Karpas-422 (cell line): ENCODE data around the gene SH3YL1. TPM values are rescaled to one million over a fixed set of nuclear protein-coding genes. Genes with fewer than 3 reads are reported as not detected.

ENCODE experiments used
- DNase-seq: peaks from one replicate; pipeline ENCODE4 v3.0.0-alpha.2; 2015
- H2AFZ ChIP-seq: fragments of 200-600 bp; sonication (generic); 2 replicates; pipeline ENCODE4 v1.6.1; 2014; ENCODE audit warnings: antibody characterized with exemption, low read length, mixed read lengths
- H3K27ac ChIP-seq: fragments of 200-600 bp; sonication (generic); 2 replicates; pipeline ENCODE4 v1.5.1; 2014; ENCODE audit warnings: mild to moderate bottlenecking, low read length, moderate library complexity
- H3K27me3 ChIP-seq: fragments of 200-600 bp; sonication (generic); 2 replicates; pipeline ENCODE4 v1.6.1; 2014; ENCODE audit warnings: low read length, mixed read lengths
- H3K36me3 ChIP-seq: fragments of 200-600 bp; sonication (generic); 2 replicates; pipeline ENCODE4 v1.6.1; 2014; ENCODE audit warnings: low read length, mixed read lengths; ENCODE audit not compliant: insufficient read depth
- H3K4me1 ChIP-seq: fragments of 200-600 bp; sonication (generic); 2 replicates; pipeline ENCODE4 v1.6.1; 2014; ENCODE audit warnings: mild to moderate bottlenecking, low read length, mixed read lengths
- H3K4me2 ChIP-seq: fragments of 200-600 bp; sonication (generic); 2 replicates; pipeline ENCODE4 v1.6.1; 2014; ENCODE audit warnings: low read length, low read depth, mild to moderate bottlenecking; ENCODE audit not compliant: poor library complexity, severe bottlenecking
- H3K4me3 ChIP-seq: fragments of 200-600 bp; sonication (generic); 2 replicates; pipeline ENCODE4 v1.5.1; 2014; ENCODE audit warnings: mild to moderate bottlenecking, antibody characterized with exemption, low read length, mixed read lengths
- H3K79me2 ChIP-seq: fragments of 200-600 bp; sonication (generic); 2 replicates; pipeline ENCODE4 v1.6.1; 2014; ENCODE audit warnings: mild to moderate bottlenecking, low read length, mixed read lengths
- H3K9ac ChIP-seq: fragments of 200-600 bp; sonication (generic); 2 replicates; pipeline ENCODE4 v1.6.0; 2014; ENCODE audit warnings: low read length
- H3K9me2 ChIP-seq: fragments of 200-600 bp; sonication (generic), shearing (Covaris generic); replicated peaks from 2 replicates; pipeline ENCODE4 v1.6.0; 2014; ENCODE audit warnings: mild to moderate bottlenecking, low read length, moderate library complexity; ENCODE audit not compliant: insufficient read depth
- H3K9me3 ChIP-seq: fragments of 300-700, 200-600 bp; sonication (generic); 2 replicates; pipeline ENCODE4 v1.6.1; 2014; ENCODE audit warnings: low read length, mixed read lengths
- H4K20me1 ChIP-seq: fragments of 200-600 bp; sonication (generic); 2 replicates; pipeline ENCODE4 v1.6.1; 2014; ENCODE audit warnings: mild to moderate bottlenecking, antibody characterized with exemption, low read length, low read depth; ENCODE audit not compliant: insufficient read depth
- total RNA-seq: library from RNA; depleted of rRNA; stranded (reverse); fragments of >200 nt; shearing (Covaris generic); gene quantifications from 2 replicates; pipeline ENCODE4 v1.2.3, GENCODE V29; 2014; ENCODE audit warnings: low replicate concordance

Gene SH3YL1
- total RNA-seq, 1 experiment from 2014 or later: 20.6 TPM

DNA sequence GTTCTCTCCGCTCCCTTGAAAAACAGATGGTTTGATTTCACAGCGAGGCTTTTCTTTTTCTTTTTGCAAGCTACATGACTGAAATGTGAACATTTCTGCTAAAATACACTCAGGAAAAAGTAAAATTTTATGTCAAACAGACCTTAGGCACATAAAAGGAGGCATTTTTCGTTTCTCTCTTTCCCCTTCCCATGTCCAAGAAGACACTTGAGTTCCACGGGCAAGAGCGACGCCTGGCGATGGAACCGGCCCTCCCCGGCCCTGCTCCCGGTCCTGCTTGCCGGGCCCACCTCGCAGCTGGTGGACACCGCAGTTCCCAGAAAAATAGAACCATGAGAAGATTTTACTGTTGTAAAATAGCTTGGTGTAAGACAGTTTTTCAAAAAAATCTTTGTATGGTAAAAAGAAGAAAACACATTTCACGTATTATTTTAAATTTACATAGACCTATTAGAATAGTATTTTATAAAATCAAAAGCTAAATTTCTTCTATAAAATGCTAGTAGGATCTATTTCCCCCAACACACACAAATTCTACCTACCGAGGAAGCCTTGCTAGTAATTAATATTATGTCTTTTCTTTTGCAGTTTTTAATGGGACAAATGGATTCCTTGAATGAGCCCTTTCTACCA is 26.4 kb upstream of the SH3YL1 start:
- Histone ChIP-seq H3K9me2 (no peaks in the 10 kb centered on the region), H3K27me3 (no peaks in the 10 kb centered on the region), H3K4me3 (no peak overlapping the region), H3K9me3 (no peaks in the 10 kb centered on the region), H2AFZ (no peak overlapping the region), H3K4me1 (no peaks in the 10 kb centered on the region), H3K4me2 (no peak overlapping the region), H3K36me3 (no peaks in the 10 kb centered on the region), H4K20me1 (no peaks in the 10 kb centered on the region), H3K9ac (no peak overlapping the region), H3K79me2 (no peaks in the 10 kb centered on the region), H3K27ac (no peak overlapping the region)
- DNase-seq: no peak

DNA sequence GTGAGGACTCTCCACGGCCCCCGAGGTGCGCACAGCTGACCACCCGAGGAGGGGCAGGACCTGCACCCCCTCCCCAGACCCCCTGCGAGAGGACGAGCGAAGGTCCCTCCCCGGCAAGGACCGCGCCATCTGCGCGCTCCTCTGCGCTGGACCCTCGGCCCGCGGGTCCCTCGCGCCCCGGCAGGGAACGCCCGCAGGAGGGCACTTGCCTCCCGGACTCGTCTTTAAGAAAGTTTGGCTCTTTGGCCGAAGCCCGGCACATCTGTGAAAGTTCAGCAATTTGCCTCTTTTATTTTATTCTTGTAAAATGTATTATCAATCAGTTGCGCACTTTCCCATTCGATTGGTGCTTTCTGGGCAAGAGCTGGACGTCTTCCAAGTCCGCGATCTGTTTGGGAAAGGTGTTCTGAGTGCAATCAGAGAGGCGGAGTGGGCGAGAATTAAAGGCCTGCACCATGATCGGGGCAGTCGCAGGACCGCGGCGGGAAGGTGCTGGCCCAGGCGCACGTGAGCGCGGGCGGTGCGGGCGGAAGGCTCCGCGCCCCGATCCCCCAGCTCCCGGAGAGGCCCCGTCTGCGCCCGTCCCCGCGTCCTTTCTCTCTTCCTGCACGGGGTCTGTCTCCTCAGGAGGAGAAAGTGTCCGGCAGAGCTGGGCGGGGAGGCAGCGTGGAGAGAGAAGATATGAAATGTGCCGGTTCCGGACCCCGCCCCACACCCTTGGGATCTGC is 25.7 kb upstream of the SH3YL1 start:
- H3K9ac ChIP-seq: no peak overlapping the region
- H3K27ac ChIP-seq: no peak overlapping the region
- H3K4me1 ChIP-seq: no peaks in the 10 kb centered on the region
- H3K9me2 ChIP-seq: no peaks in the 10 kb centered on the region
- no peak overlapping the region for H3K4me3 ChIP-seq
- no peaks in the 10 kb centered on the region for H3K27me3 ChIP-seq
- DNase-seq: no peak
- no peak overlapping the region for H3K4me2 ChIP-seq
- H3K9me3 ChIP-seq: no peaks in the 10 kb centered on the region
- no peaks in the 10 kb centered on the region for H3K36me3 ChIP-seq
- no peaks in the 10 kb centered on the region for H3K79me2 ChIP-seq
- H4K20me1 ChIP-seq: no peaks in the 10 kb centered on the region
- H2AFZ ChIP-seq: no peak overlapping the region

DNA sequence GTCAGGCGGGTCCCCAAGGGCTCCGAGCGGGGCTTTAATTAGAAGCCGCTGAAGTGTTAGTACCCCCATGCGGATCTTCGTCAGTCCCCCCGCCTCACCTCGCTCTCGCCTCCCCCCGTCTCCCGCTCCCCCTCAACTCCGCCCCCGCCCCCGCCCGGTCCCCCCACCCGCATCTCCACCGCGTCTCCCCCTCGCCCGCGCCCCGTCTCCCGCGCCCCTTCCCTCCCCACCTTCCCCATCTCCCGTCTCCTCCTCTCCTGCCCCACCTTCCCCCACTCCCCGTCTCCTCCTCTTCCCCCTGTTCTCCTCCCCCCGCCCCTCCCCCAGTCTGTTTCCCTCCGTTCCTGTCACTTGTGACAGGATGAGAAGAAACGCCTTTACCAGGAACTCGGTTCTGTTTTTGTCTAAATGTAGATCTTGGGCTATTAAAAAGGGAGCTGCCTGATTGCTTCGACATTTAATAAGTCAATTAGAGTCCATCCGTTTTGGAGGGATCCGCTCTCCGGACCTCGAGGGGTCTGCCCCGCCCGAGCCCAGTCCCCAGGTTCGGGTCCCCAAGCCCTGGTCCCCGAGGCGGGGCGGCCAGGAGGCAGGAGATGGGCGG is 25.0 kb upstream of the SH3YL1 start:
- DNase-seq: no peak
- Histone ChIP-seq H3K4me3 (no peak overlapping the region), H3K9ac (no peak overlapping the region)

DNA sequence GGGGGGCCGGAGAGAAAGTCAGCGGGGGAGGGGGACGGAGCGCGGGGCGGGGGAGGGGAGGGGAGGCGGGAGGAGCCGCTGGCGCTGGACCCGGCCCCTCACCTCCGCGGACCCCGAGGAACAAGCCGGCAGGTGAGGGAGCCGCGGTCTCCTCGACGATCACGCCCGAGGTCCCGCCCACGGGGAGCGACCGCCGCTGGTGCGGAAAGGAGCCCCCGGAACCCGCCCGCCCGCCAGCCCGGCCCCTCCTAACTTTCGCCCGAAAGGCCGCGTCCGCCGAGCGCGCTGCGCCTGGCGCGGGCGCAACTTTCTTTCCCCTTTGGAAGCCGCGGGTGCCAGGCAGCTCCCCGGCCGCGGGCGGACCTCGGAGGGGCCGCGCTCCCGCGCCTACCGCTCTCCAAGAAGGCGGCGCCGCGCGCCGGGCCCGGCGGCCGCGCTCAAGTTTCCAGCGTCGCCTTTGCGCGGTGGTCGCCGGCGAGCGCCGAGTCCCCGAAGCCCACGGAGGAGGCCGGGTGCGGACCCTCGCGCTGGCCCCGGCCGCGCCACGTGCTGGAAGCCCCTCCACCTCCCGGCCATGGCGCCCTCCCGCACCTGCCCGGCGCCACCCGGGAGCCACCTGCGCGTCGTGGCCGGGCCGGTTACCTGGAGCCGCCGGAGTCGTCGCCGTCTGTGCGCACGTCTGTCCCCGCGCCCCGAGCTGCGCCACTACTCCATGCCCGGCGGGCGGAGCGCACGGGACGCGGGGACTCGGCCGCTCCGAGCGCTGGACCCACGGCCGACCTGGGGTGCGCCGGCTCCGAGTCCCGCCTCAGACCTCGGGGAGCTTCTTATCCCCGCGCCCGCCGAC is 24.3 kb upstream of the SH3YL1 start, which contains the start of gene ALKAL2:
Gene ALKAL2 (minus strand): TSS at position 181 of the 847 bp plus-strand sequence. CDS start 256 bp downstream, outside the sequence.
- H2AFZ ChIP-seq: no peak within 1 kb of the TSS
- no peaks in the 10 kb centered on the region for H3K9me3 ChIP-seq
- H3K79me2 ChIP-seq: no peaks in the 10 kb centered on the region
- H3K4me3 ChIP-seq: no peak within 1 kb of the TSS
- no peak for DNase-seq
- H3K27ac ChIP-seq: no peak within 1 kb of the TSS
- H3K9ac ChIP-seq: no peak within 1 kb of the TSS
- no peaks in the 10 kb centered on the region for H3K9me2 ChIP-seq
- no peaks in the 10 kb centered on the region for H3K36me3 ChIP-seq
- no peaks in the 10 kb centered on the region for H3K4me1 ChIP-seq
- H4K20me1 ChIP-seq: no peaks in the 10 kb centered on the region
- H3K27me3 ChIP-seq: no peaks in the 10 kb centered on the region
- no peak within 1 kb of the TSS for H3K4me2 ChIP-seq

More for the DNA sequence above, 25.0 kb upstream of the SH3YL1 start:
- H3K9me2 ChIP-seq: no peaks in the 10 kb centered on the region
- H4K20me1 ChIP-seq: no peaks in the 10 kb centered on the region
- no peaks in the 10 kb centered on the region for H3K79me2 ChIP-seq
- no peak overlapping the region for H2AFZ ChIP-seq
- H3K4me2 ChIP-seq: no peak overlapping the region
- no peak overlapping the region for H3K27ac ChIP-seq
- no peaks in the 10 kb centered on the region for H3K36me3 ChIP-seq
- H3K9me3 ChIP-seq: no peaks in the 10 kb centered on the region
- no peaks in the 10 kb centered on the region for H3K27me3 ChIP-seq
- H3K4me1 ChIP-seq: no peaks in the 10 kb centered on the region

DNA sequence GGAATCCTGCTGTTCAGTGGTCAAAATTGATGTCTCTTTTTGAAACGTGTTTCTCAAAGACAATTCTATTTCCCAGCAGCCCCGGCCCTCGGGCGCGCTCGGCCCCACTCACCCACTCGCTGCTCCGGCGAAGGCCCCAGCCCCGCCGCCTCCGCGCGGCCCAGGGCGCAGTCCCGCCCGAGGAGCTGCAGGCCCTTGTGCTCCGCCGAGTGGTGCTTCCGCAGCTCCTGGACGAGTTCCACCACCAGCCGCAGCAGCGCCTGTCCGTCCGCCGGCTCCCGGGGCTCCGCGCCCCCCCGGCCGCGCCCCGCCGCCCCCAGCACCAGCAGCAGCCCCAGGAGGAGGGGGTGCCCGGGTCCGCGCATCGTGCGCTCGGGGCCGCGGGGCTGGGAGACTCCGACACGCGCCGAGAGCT is 23.6 kb upstream of the SH3YL1 start:
- H2AFZ ChIP-seq: no peak overlapping the region
- H3K4me1 ChIP-seq: no peaks in the 10 kb centered on the region
- H3K4me2 ChIP-seq: no peak overlapping the region
- H3K79me2 ChIP-seq: no peaks in the 10 kb centered on the region
- no peaks in the 10 kb centered on the region for H3K27me3 ChIP-seq
- H3K9ac ChIP-seq: no peak overlapping the region
- H4K20me1 ChIP-seq: no peaks in the 10 kb centered on the region
- no peaks in the 10 kb centered on the region for H3K9me2 ChIP-seq
- H3K4me3 ChIP-seq: no peak overlapping the region
- H3K9me3 ChIP-seq: no peaks in the 10 kb centered on the region
- no peak overlapping the region for H3K27ac ChIP-seq
- DNase-seq: no peak
- H3K36me3 ChIP-seq: no peaks in the 10 kb centered on the region

DNA sequence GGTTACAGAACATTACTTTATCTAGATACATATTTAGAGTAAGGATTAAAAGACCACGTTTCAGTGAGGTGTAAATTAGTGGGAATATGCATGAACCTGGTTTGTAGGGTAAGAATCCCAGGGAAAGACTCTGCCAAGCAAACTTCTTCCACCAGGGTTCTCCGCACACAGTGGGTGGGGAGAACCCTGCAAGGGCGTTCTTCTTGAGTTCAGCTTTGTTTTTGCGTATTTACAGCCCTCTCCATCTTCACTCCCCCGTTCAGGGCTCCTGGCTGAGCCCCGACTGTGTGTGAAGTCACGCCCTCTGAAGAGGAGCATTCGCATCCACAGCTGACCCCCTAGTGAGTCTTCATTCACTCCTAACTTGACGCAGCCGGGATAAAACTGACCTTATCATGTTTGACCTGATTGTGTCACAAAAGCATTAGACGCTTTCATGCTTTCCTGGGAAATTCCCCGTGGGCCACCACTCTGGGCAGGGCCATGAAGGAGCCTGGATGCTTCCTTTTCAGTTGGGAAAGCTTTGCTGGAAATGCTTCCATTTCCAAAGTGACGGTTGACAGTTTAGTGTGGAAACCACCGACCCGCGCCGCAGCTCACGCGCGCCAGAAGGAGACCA is 23.1 kb upstream of the SH3YL1 start:
- Histone ChIP-seq H3K79me2 (no peaks in the 10 kb centered on the region), H3K9me2 (no peaks in the 10 kb centered on the region), H2AFZ (no peak overlapping the region), H3K9me3 (no peaks in the 10 kb centered on the region), H3K4me3 (no peak overlapping the region), H3K9ac (no peak overlapping the region), H3K36me3 (no peaks in the 10 kb centered on the region), H4K20me1 (no peaks in the 10 kb centered on the region), H3K4me2 (no peak overlapping the region), H3K27me3 (no peaks in the 10 kb centered on the region), H3K27ac (no peak overlapping the region), H3K4me1 (no peaks in the 10 kb centered on the region)
- no peak for DNase-seq

DNA sequence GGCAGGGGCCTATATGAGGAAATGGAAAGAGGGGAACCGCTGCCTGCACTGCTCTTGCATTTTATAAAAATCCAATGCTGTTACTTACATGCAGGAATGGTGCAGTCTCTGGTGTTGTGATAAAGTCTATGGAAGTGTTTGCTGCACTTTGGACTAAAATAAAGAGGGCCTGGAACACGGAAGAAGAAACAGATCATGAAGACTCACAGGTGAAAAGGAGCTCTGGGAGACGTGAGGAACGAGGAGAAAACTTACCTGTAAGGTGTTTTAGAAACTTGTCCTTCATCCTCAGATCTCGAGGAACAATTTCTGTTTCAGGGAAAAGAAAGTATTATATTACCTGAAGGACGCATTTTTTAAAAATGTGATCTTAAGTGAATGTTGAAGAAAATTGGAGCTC is 22.2 kb upstream of the SH3YL1 start:
- no peak overlapping the region for H3K27ac ChIP-seq
- H3K4me1 ChIP-seq: no peaks in the 10 kb centered on the region
- H3K4me2 ChIP-seq: no peak overlapping the region
- no peak for DNase-seq
- no peaks in the 10 kb centered on the region for H3K27me3 ChIP-seq
- no peaks in the 10 kb centered on the region for H3K9me2 ChIP-seq
- no peaks in the 10 kb centered on the region for H4K20me1 ChIP-seq
- H3K36me3 ChIP-seq: no peaks in the 10 kb centered on the region
- H3K79me2 ChIP-seq: no peaks in the 10 kb centered on the region
- no peaks in the 10 kb centered on the region for H3K9me3 ChIP-seq
- no peak overlapping the region for H3K4me3 ChIP-seq
- H2AFZ ChIP-seq: no peak overlapping the region
- no peak overlapping the region for H3K9ac ChIP-seq
